Smooth muscle cell (in vitro differentiated cells): ENCODE data around the gene ILDR2. TPM values are rescaled to one million over a fixed set of nuclear protein-coding genes. Genes with fewer than 3 reads are reported as not detected.

Experiments used
- DNase-seq: peaks from one replicate; lab custom pipeline; 2025; ENCODE audit not compliant: unreplicated experiment; lab: John Stamatoyannopoulos, UW
- H2AFZ ChIP-seq: fragments of 200-600 bp; sonication (generic); 2 replicates; pipeline ENCODE4 v1.6.0; 2016; ENCODE audit warnings: antibody characterized with exemption, low read depth, mild to moderate bottlenecking
- H3F3A ChIP-seq: fragments of 200-600 bp; sonication (generic); 2 replicates; pipeline ENCODE4 v1.6.0; 2017; ENCODE audit warnings: antibody characterized with exemption, low read depth
- H3K27ac ChIP-seq: fragments of 200-600 bp; sonication (generic); 2 replicates; pipeline ENCODE4 v1.5.1; 2016; ENCODE audit warnings: low read depth, mild to moderate bottlenecking
- H3K27me3 ChIP-seq: fragments of 200-600 bp; sonication (generic); 2 replicates; pipeline ENCODE4 v1.6.1; 2016; ENCODE audit warnings: low read depth, mild to moderate bottlenecking
- H3K36me3 ChIP-seq: fragments of 200-600 bp; sonication (generic); 2 replicates; pipeline ENCODE4 v1.5.1; 2016; ENCODE audit warnings: low read depth
- H3K4me1 ChIP-seq: fragments of 200-600 bp; sonication (generic); 2 replicates; pipeline ENCODE4 v1.5.1; 2016; ENCODE audit warnings: low read depth
- H3K4me2 ChIP-seq: fragments of 200-600 bp; sonication (generic); 2 replicates; pipeline ENCODE4 v1.6.0; 2016; ENCODE audit warnings: mild to moderate bottlenecking
- H3K4me3 ChIP-seq: fragments of 200-600 bp; sonication (generic); 2 replicates; pipeline ENCODE4 v1.5.1; 2016; ENCODE audit warnings: mild to moderate bottlenecking
- H3K79me2 ChIP-seq: fragments of 200-600 bp; sonication (generic); 2 replicates; pipeline ENCODE4 v1.6.0; 2016; ENCODE audit warnings: low read depth, mild to moderate bottlenecking
- H3K9ac ChIP-seq: fragments of 200-600 bp; sonication (generic); 2 replicates; pipeline ENCODE4 v1.6.0; 2016; ENCODE audit warnings: low read depth
- H3K9me3 ChIP-seq: fragments of 200-600 bp; sonication (generic); replicated peaks from 2 replicates; pipeline ENCODE4 v1.5.1; 2016; ENCODE audit warnings: low read depth
- H4K20me1 ChIP-seq: fragments of 200-600 bp; sonication (generic); 2 replicates; pipeline ENCODE4 v1.6.0; 2016; ENCODE audit warnings: low read depth
- WGBS: methylation state at CpG from one replicate; pipeline ENCODE4 v1.1.7; 2016; ENCODE audit warnings: low lambda C conversion rate; 5-methylcytosine and 5-hydroxymethylcytosine counted together
- polyA plus RNA-seq: library from polyadenylated mRNA; unstranded; fragments of >200 nt; fragmentation: Nextera tagmentation; extraction: Ambion mirVana; gene quantifications from 2 replicates; pipeline ENCODE4 v1.2.1, GENCODE V29; 2016
- total RNA-seq: library from RNA; depleted of rRNA; stranded (reverse); fragments of >200 nt; gene quantifications from 2 replicates; pipeline ENCODE4 v1.2.3, GENCODE V29; 2014
- TF ChIP-seq, protein P1 (sequence below): fragments of 200-600 bp; sonication (generic); IDR thresholded peaks from 2 replicates; pipeline ENCODE4 v1.5.1; 2017; ENCODE audit warnings: borderline replicate concordance, mild to moderate bottlenecking, antibody characterized with exemption; ENCODE audit not compliant: insufficient read depth, poor library complexity, severe bottlenecking

Gene ILDR2
- total and polyA plus RNA-seq, 2 experiments from 2014 or later, result 0.04 TPM; not detected in 1

GRCh38 chr1:166972826-166973225, 2.5 kb downstream of the ILDR2 start:
- Histone ChIP-seq H3K4me2 (no peak overlapping the region), H3K79me2 (no peaks in the 10 kb centered on the region), H4K20me1 (no peaks in the 10 kb centered on the region), H3K9me3 (no peaks in the 10 kb centered on the region), H3K36me3 (no peaks in the 10 kb centered on the region), H2AFZ (no peak overlapping the region), H3K27me3 (peaks cover 93% of the 10 kb centered on the region), H3K4me1 (peaks cover 24% of the 10 kb centered on the region), H3F3A (no peaks in the 10 kb centered on the region), H3K27ac (no peak overlapping the region), H3K9ac (no peak overlapping the region), H3K4me3 (no peak overlapping the region)
- 53% methylated on average over 2 of the region's 2 CpGs for WGBS
- no peak for DNase-seq
- TF ChIP-seq, protein P1, sequence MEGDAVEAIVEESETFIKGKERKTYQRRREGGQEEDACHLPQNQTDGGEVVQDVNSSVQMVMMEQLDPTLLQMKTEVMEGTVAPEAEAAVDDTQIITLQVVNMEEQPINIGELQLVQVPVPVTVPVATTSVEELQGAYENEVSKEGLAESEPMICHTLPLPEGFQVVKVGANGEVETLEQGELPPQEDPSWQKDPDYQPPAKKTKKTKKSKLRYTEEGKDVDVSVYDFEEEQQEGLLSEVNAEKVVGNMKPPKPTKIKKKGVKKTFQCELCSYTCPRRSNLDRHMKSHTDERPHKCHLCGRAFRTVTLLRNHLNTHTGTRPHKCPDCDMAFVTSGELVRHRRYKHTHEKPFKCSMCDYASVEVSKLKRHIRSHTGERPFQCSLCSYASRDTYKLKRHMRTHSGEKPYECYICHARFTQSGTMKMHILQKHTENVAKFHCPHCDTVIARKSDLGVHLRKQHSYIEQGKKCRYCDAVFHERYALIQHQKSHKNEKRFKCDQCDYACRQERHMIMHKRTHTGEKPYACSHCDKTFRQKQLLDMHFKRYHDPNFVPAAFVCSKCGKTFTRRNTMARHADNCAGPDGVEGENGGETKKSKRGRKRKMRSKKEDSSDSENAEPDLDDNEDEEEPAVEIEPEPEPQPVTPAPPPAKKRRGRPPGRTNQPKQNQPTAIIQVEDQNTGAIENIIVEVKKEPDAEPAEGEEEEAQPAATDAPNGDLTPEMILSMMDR, result no peak

DNA sequence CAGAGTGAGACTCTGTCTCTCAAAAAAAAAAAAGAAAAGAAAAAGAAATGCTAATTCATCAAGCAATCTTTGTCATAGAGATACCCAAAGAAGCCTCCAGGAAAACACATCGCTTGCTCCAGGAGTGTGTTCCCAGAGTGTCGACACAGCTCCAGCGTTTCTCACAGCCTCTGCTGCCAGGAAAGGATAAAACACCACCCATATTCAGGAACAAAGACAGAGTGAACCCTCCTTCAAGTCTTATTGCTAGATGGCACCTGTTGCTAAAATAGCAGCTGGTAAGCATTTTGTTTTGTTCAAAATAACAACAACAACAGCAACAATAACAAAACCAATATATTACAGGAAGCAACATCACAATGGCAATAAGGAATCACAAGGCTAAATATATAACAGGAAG, 3.1 kb downstream of the ILDR2 start:
- H2AFZ ChIP-seq, result no peak overlapping the region
- WGBS, result 81% methylated on average over 3 of the region's 3 CpGs
- TF ChIP-seq, protein P1, result no peak

GRCh38 chr1:166971252-166971651, 4.1 kb downstream of the ILDR2 start:
- Histone ChIP-seq H3K27me3 (peaks cover 93% of the 10 kb centered on the region), H4K20me1 (no peaks in the 10 kb centered on the region)

More for the DNA sequence above, 3.1 kb downstream of the ILDR2 start:
- H3K27ac ChIP-seq, result no peak overlapping the region
- no peaks in the 10 kb centered on the region for H3K36me3 ChIP-seq
- peaks cover 93% of the 10 kb centered on the region for H3K27me3 ChIP-seq
- H3K9me3 ChIP-seq, result no peaks in the 10 kb centered on the region
- H3K4me2 ChIP-seq, result no peak overlapping the region
- H3F3A ChIP-seq, result no peaks in the 10 kb centered on the region
- H3K79me2 ChIP-seq, result no peaks in the 10 kb centered on the region
- no peak overlapping the region for H3K4me3 ChIP-seq
- no peak for DNase-seq
- no peak overlapping the region for H3K9ac ChIP-seq
- H3K4me1 ChIP-seq, result peaks cover 24% of the 10 kb centered on the region
- no peaks in the 10 kb centered on the region for H4K20me1 ChIP-seq

More at GRCh38 chr1:166971252-166971651, 4.1 kb downstream of the ILDR2 start:
- TF ChIP-seq, protein P1, result no peak
- Histone ChIP-seq H2AFZ (no peak overlapping the region), H3F3A (no peaks in the 10 kb centered on the region), H3K9ac (no peak overlapping the region), H3K27ac (no peak overlapping the region), H3K4me1 (peaks cover 24% of the 10 kb centered on the region), H3K36me3 (no peaks in the 10 kb centered on the region), H3K4me3 (no peak overlapping the region), H3K79me2 (no peaks in the 10 kb centered on the region), H3K9me3 (no peaks in the 10 kb centered on the region), H3K4me2 (no peak overlapping the region)
- WGBS, result 81% methylated on average over 3 of the region's 3 CpGs
- no peak for DNase-seq
